Natural killer cell (primary cell): ENCODE measurements around the gene TPM4. TPM values are rescaled to one million over a fixed set of nuclear protein-coding genes. Genes with fewer than 3 reads are reported as not detected.

ENCODE experiments used
- ATAC-seq, 3 donors: fragments of 150-1000 bp in 2 of 3; fragments of 200-7000 bp in 1 of 3; cut with Tn5 transposase; 1 replicate in 1 of 3; 2 replicates in 2 of 3; pipeline ENCODE4 v1.10.0; 2021; ENCODE audit warnings: mild to moderate bottlenecking in 2 of 3, moderate library complexity in 2 of 3
- DNase-seq, 2 donors: peaks; one replicate each; pipeline versions ENCODE4 v3.0.0 to v3.0.0-alpha.2; 2013 to 2021; ENCODE audit warnings: mixed read lengths in 1 of 2
- H3K27ac ChIP-seq: one replicate; pipeline ENCODE4 v1.5.1; 2013; ENCODE audit warnings: mild to moderate bottlenecking, low read length
- H3K27me3 ChIP-seq: one replicate; pipeline ENCODE4 v1.6.1; 2013; ENCODE audit warnings: low read length; ENCODE audit not compliant: control insufficient read depth, insufficient read depth
- H3K36me3 ChIP-seq: one replicate; pipeline ENCODE4 v1.6.1; 2013; ENCODE audit warnings: low read length; ENCODE audit not compliant: control insufficient read depth, insufficient read depth
- H3K4me1 ChIP-seq: one replicate; pipeline ENCODE4 v1.6.1; 2013; ENCODE audit warnings: low read length; ENCODE audit not compliant: control insufficient read depth, insufficient read depth
- H3K4me3 ChIP-seq: one replicate; pipeline ENCODE4 v1.5.1; 2013; ENCODE audit warnings: low read length
- H3K9me3 ChIP-seq: one replicate; pipeline ENCODE4 v1.6.1; 2013; ENCODE audit warnings: low read length; ENCODE audit not compliant: control insufficient read depth, insufficient read depth
- H3K27ac Mint-ChIP-seq, 2 donors: one replicate each; pipeline ENCODE4 v1.8.0; 2022; ENCODE audit warnings: mild to moderate bottlenecking in 2 of 2, mixed read lengths in 2 of 2, moderate library complexity in 1 of 2
- H3K27me3 Mint-ChIP-seq, 2 donors: one replicate each; pipeline ENCODE4 v1.8.0; 2022; ENCODE audit warnings: low read depth in 2 of 2, mixed read lengths in 2 of 2
- H3K36me3 Mint-ChIP-seq: one replicate; pipeline ENCODE4 v1.8.0; 2022; ENCODE audit warnings: mixed read lengths
- H3K4me1 Mint-ChIP-seq, 2 donors: one replicate each; pipeline ENCODE4 v1.8.0; 2022; ENCODE audit warnings: mixed read lengths in 2 of 2
- H3K4me3 Mint-ChIP-seq: one replicate; pipeline ENCODE4 v1.8.0; 2022; ENCODE audit warnings: mild to moderate bottlenecking, moderate library complexity, mixed read lengths
- H3K9me3 Mint-ChIP-seq, 2 donors: one replicate each; pipeline ENCODE4 v1.8.0; 2022; ENCODE audit warnings: mixed read lengths in 2 of 2
- WGBS: methylation state at CpG from one replicate; pipeline ENCODE4 v1.1.7; 2013; ENCODE audit warnings: missing lambda C conversion rate; ENCODE audit not compliant: insufficient coverage; 5-methylcytosine and 5-hydroxymethylcytosine counted together
- intact Hi-C: fragments of 100-400 bp; cut with micrococcal nuclease; formaldehyde crosslinking; loops from one replicate; pipeline ENCODE4 v1.14.2; 2022
- total RNA-seq, 4 donors: library from RNA; stranded (reverse); fragments of 120-200 nt in 1 of 4; gene quantifications; one replicate each; pipeline versions ENCODE4 v1.2.3 to v1.2.4, GENCODE V29; 2013 to 2022
- TF ChIP-seq, protein P1 (sequence below): fragments of 200-600 bp; IDR thresholded peaks from one replicate; pipeline ENCODE4 v1.8.0; 2022; ENCODE audit warnings: antibody characterized with exemption

TPM4 gene
- total RNA-seq, 3 donors from 2014 or later (not counting 1 experiment from before 2014, with no cell fraction given) = 239 to 283 (median 266) TPM

DNA sequence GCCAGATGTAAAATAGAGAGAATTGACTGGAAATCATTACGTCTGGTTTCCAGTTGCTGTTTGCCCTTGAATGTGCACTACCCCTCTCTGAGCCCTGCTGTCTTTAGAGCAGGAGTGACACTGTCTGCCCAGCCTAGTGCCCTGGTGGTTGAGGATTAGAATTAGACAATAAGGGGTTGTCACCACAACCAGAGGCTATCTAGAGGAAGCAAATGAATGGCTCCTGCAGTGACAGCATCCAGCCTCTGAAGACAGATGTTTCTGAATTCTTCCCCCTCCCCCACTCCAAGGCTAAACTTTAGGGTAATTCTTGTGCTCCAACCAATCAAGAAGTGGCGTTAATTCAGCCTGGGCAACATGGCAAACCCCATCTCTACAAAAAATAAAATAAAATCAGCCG lies 37.4 kb downstream of the TPM4 start:
- Histone ChIP-seq H3K9me3 (no peaks in the 10 kb centered on the region), H3K4me1 (peaks cover 69% of the 10 kb centered on the region), H3K36me3 (peaks cover 35% of the 10 kb centered on the region), H3K4me3 (no peak overlapping the region), H3K27me3 (no peaks in the 10 kb centered on the region), H3K27ac (no peak overlapping the region)
- Mint-ChIP-seq H3K27me3 (no peaks in the 10 kb centered on the region), H3K36me3 (no peaks in the 10 kb centered on the region), H3K27ac (peak overlapping the region; percentile 35 to 64), H3K9me3 (no peaks in the 10 kb centered on the region), H3K4me3 (peak overlapping the region; percentile 56), H3K4me1 (peaks cover 41 to 54% of the 10 kb centered on the region in 2 donors)
- ATAC-seq (no peak), DNase-seq (no peak)
- WGBS = 87% methylated on average over 3 of the region's 3 CpGs
- intact Hi-C loops = loop anchor here (5.0 kb wide), 1 partner anchor 34 kb away; no protein-coding TSS in a partner anchor
- TF ChIP-seq, protein P1, sequence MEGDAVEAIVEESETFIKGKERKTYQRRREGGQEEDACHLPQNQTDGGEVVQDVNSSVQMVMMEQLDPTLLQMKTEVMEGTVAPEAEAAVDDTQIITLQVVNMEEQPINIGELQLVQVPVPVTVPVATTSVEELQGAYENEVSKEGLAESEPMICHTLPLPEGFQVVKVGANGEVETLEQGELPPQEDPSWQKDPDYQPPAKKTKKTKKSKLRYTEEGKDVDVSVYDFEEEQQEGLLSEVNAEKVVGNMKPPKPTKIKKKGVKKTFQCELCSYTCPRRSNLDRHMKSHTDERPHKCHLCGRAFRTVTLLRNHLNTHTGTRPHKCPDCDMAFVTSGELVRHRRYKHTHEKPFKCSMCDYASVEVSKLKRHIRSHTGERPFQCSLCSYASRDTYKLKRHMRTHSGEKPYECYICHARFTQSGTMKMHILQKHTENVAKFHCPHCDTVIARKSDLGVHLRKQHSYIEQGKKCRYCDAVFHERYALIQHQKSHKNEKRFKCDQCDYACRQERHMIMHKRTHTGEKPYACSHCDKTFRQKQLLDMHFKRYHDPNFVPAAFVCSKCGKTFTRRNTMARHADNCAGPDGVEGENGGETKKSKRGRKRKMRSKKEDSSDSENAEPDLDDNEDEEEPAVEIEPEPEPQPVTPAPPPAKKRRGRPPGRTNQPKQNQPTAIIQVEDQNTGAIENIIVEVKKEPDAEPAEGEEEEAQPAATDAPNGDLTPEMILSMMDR = no peak

DNA sequence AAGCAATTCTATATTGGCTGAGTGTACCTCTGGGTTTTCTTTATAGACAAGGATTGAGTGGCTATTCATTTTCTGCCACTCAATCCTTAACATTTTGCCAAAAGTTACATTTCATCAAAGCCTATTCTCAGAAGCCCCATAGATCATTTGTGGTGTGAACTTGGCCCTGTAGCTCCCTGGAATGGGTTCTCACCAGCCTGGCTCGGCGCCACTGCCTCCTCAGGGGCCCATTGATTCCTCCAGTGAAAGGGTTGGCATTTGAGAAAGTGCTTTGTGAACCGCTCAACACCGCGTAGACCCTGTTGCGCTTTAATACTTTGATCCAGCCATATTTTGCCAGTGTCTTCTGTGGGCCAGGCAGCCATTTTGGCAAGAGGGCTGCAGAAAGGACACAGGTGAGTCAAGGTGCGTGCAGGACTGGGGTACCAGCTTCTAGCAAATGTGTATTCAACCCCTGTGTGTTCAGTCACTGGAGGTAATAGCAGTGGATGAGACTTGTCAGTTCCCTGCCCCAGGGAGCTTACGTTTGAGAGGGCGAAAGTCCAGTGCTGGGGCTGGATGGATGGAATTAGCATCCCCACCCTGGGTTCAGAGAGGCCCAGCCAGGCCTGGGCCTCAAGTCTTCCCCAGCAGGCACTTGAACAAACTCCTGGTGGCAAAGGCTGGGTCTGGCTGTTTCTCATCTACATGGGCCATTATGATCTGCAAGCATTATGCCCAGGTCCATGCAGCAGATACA lies 39.2 kb downstream of the TPM4 start:
- intact Hi-C loops = no loop called here
- H3K27ac Mint-ChIP-seq = peak overlapping the region; percentile 68 to 87
- WGBS = 93% methylated on average over 9 of the region's 9 CpGs
- no peak overlapping the region for H3K27ac ChIP-seq
- no peaks in the 10 kb centered on the region for H3K9me3 Mint-ChIP-seq
- H3K27me3 ChIP-seq = no peaks in the 10 kb centered on the region
- H3K4me1 Mint-ChIP-seq = peaks cover 51 to 68% of the 10 kb centered on the region in 2 donors
- H3K27me3 Mint-ChIP-seq = no peaks in the 10 kb centered on the region
- ATAC-seq (no peak), DNase-seq (no peak)
- peaks cover 86% of the 10 kb centered on the region for H3K4me1 ChIP-seq
- H3K36me3 ChIP-seq = peaks cover 43% of the 10 kb centered on the region
- H3K4me3 ChIP-seq = no peak overlapping the region
- no peaks in the 10 kb centered on the region for H3K36me3 Mint-ChIP-seq
- no peak overlapping the region for H3K4me3 Mint-ChIP-seq
- no peaks in the 10 kb centered on the region for H3K9me3 ChIP-seq
- TF ChIP-seq, protein P1 = no peak

DNA sequence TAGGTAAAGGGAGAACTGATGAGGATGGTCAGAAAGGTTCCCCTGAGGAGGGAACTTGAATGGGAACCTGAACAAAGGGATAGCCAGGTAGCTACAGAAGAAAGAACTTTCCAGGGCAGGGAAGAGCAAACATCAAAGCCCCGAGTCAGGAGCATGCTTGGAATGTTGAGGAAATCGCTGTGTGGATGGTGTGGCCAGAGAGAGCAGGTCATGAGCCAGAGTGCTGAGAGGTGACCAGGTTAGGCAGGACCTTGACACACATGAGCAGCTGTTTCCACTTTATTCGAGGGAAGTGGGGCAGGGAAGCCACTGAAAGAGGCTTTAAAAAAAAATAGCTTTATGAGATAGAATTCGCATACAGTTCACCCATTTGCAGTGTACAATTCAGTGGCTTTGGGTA lies 39.8 kb downstream of the TPM4 start:
- H3K4me1 Mint-ChIP-seq = peaks cover 51 to 66% of the 10 kb centered on the region in 2 donors
- 59% methylated on average over 4 of the region's 4 CpGs for WGBS
- no peak overlapping the region for H3K27ac ChIP-seq

More for the DNA sequence above, 39.8 kb downstream of the TPM4 start:
- TF ChIP-seq, protein P1 = no peak
- DNase-seq (no peak), ATAC-seq (no peak)
- Histone ChIP-seq H3K27me3 (no peaks in the 10 kb centered on the region), H3K4me1 (peaks cover 86% of the 10 kb centered on the region), H3K4me3 (no peak overlapping the region), H3K36me3 (peaks cover 46% of the 10 kb centered on the region), H3K9me3 (no peaks in the 10 kb centered on the region)
- Mint-ChIP-seq H3K36me3 (no peaks in the 10 kb centered on the region), H3K27ac (peak overlapping the region; percentile 68 to 87), H3K27me3 (no peaks in the 10 kb centered on the region), H3K4me3 (no peak overlapping the region), H3K9me3 (no peaks in the 10 kb centered on the region)
- intact Hi-C loops = no loop called here
